Vagina (tissue), 2 donors: Measurements from ENCODE around the gene RSF1.

Source experiments
- POLR2A ChIP-seq, 2 donors: fragments of 450-650 bp; IDR thresholded peaks; one replicate each; pipeline ENCODE4 v1.6.1; 2017; ENCODE audit warnings: antibody characterized with exemption in 2 of 2, mild to moderate bottlenecking in 2 of 2, moderate library complexity in 2 of 2
- TF ChIP-seq, protein P1 (sequence below), 3 experiments: fragments of 450-650 bp in 2 of 3; fragments of 200-600 bp in 1 of 3; sonication (generic) in 1 of 3; IDR thresholded peaks; one replicate each; pipeline ENCODE4 v1.5.1; 2017 to 2019; ENCODE audit warnings: antibody characterized with exemption in 3 of 3, mild to moderate bottlenecking in 2 of 3, moderate library complexity in 2 of 3

DNA sequence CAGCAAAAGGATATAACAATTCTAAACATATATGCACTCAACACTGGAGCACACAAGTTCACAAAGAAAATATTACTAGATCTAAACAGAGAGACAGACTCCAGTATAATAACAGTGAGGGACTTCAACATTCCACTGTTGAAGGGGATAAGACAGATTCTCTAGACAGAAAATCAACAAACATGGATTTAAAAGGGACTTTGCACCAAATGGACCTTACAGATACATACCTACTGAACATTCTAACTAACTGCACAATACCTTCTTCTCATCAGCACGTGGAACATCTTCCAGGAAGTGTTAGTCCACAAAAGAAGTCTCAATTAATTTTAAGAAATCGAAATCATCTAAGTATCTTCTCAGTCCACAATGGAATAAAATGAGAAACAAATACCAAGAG, 26.6 kb downstream of the RSF1 start:
- TF ChIP-seq, protein P1, sequence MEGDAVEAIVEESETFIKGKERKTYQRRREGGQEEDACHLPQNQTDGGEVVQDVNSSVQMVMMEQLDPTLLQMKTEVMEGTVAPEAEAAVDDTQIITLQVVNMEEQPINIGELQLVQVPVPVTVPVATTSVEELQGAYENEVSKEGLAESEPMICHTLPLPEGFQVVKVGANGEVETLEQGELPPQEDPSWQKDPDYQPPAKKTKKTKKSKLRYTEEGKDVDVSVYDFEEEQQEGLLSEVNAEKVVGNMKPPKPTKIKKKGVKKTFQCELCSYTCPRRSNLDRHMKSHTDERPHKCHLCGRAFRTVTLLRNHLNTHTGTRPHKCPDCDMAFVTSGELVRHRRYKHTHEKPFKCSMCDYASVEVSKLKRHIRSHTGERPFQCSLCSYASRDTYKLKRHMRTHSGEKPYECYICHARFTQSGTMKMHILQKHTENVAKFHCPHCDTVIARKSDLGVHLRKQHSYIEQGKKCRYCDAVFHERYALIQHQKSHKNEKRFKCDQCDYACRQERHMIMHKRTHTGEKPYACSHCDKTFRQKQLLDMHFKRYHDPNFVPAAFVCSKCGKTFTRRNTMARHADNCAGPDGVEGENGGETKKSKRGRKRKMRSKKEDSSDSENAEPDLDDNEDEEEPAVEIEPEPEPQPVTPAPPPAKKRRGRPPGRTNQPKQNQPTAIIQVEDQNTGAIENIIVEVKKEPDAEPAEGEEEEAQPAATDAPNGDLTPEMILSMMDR (IDR thresholded peaks at IDR 0.05) = no peak
- TF ChIP-seq POLR2A (IDR thresholded peaks at IDR 0.05) = no peak
